Measurements from ENCODE around the gene CFAP46.
"Not testable (repeated sequence)": the region's sequence is repeated elsewhere in the genome, so short reads cannot be mapped to it uniquely, and the experiment has no call there.

Gene CFAP46

DNA sequence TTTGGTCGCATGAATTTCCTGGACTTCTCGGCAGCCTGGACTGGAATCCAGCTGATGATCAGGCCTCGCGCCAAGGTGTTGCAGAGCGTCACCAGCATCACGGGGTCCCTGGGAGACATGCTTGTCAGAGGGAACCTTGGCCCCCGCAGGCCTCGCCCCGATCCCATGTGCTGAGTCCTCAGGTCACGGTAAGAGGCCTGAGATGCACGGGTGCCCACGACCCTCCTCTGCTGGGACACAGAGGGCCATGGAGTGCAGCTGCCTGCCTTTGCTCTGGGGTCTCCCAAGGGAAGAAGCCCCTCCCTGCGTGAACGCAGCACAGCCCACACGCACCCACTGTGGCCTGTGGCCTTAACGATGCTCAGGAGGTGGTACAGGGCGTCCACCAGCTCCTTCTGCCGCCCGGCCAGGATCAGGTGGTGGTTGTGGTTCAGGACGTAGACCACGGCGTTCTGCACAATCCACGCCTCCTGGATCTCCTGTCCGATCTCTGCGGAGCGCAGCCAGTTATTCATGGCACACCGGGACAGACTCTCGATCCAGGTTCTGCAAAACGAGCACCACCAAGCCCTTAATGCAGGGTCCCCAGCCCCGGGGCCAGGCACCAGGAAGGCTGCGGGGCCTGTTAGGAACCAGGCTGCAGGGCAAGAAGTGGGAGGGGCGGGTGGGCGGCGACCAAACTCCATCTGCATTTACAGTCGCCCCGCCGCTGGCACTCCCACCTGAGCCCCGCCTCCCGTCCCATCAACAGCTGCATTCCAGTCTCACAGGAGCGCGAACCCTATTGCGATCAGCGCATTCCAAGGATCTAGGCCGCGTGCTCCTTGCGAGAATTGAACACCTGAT is 29.4 kb downstream of the CFAP46 start:
- no peak for ATAC-seq
- DNase-seq: no peak

DNA sequence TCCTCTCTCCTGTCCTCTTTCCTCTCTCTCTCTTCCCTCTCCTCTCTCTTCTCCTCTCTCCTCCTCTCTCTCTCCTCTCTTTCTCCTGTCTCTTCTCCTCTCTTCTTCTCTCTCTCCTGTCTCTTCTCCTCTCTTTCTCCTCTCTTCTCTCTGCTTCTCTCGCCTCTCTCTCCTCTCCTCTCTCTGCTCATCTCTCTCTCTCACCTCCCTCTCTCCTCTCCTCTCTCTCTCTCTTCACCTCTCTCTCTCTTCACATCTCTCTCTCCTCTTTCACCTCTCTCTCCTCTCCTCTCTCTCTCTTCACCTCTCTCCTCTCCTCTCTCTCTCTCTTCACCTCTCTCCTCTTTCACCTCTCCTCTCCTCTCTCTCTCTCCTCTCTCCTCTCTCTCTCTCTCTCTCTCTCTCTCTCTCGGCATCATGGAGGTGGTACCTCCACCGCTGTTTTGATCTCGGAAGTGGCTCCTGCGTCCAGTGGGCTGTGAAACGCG is 30.1 kb downstream of the CFAP46 start:
- DNase-seq (no peak), ATAC-seq (no peak)

GRCh38 chr10:132911786-132912097 is 30.6 kb downstream of the CFAP46 start:
- no peak for ATAC-seq
- no peak for DNase-seq

GRCh38 chr10:132910901-132911785 is 31.2 kb downstream of the CFAP46 start:
- DNase-seq (no peak), ATAC-seq (no peak)

- no peak for ATAC-seq
- DNase-seq: no peak
Observed at GRCh38 chr10:132910186-132910880, 32.0 kb downstream of the CFAP46 start.

DNA sequence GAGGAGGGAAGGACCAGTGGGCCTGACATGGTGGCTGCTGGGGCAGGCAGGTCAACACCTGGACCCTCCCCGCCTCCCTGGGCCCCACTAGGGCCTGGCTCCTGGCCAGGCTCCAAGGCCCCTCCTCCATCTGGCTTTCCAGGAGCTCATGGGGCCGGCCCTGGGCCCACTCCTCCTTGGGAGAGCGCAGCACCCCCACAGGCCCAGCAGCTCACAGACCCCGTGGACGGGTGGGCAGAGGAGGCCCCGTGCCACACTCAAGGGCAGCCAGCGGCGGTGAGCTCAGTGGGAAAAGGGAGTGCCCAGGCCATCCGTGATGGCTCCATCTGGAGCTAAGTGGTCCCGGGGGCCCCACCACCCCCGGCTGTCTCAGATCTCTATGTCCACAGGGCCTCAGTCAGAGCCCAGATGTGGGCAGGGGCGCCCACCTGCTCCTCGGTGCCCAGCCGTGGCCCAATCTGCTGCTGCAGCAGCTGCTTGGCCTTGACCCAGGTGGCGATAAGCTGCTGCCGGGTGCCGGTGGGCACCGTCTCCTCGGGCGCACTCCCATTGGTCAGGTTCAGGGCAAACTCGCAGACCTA is 32.8 kb downstream of the CFAP46 start:
- ATAC-seq (no peak), DNase-seq (no peak)

- DNase-seq: no peak
Observed at GRCh38 chr10:132908621-132909295, 33.6 kb downstream of the CFAP46 start.

DNA sequence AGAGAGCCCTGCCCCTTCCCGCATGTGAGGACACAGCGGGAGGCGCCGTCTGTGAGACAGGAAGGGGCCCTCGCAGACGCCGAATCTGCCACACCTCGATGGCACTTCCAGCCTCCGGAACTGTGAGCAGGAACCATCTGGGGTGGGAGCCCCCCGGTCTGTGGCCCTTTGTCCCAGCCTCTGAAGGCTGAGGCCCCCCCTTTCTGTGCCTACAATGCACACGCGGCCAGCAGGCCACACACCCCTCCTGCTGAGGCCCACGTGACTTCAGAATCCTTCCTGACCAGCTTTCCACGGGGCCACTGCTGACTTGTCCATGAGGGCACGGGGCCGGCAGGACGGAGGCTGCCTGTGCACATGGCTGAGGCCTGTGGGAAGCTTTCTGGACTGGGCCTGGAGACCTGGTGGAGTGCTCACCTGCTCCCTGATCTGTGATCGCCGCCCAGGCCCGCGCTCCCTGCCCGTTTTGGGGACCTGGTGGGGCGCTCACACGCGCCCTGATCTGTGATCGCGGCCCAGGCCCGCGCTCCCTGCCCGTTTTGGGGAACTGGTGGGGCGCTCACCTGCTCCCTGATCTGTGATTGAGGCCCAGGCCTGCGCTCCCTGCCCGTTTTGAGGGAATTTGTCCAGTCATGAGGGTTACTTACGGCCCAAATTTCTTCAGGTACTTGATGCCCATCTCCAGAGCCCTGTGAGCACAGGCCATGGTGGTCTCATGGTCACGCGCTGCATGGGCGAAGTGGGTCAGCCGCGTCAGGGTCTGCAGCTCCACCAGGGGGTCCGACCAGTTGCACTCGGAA is 34.3 kb downstream of the CFAP46 start:
- DNase-seq (no peak), ATAC-seq (no peak)

More at GRCh38 chr10:132908621-132909295, 33.6 kb downstream of the CFAP46 start:
- ATAC-seq: no peak

GRCh38 chr10:132906836-132907235 is 35.5 kb downstream of the CFAP46 start:
- DNase-seq (no peak), ATAC-seq (no peak)

DNA sequence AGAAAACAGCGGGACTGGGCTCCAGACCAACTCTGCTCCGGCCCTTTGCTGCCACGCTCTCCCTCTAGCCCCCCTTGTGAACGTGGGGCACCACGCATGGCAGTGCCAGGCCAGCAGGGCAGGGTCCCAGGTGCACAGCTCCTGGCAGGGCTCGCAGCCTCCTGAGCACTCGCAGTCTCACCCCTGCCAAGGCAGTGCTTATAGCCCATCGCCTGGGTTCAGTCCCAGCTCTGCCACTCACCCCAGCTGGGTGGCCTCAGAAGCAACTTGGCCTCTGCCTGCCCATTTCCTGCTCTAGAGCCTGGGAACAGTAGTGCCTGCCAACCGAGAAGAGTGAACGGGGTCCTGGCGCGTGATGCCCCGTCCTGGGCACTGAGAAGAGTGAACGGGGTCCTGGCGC is 36.3 kb downstream of the CFAP46 start:
- no peak for ATAC-seq
- no peak for DNase-seq

DNA sequence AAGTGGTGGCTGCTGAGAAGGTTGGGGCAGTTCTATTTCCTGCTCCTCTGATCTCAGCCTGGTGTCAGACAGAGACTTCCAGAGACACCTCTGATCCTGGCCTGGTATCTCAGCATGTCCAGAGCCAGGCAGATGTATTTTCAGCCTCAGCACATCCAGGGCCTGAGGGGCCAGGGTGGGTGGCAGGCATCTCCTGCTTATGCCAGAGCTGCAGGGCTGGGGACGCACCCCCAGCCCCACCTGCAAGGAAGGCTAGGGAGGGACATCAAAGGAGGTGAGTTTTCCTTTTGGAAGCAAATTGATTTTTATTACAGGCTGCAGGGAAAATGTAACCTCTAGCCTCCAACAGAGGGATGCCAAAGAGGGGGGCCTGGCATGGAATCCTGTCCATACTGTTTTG is 36.7 kb downstream of the CFAP46 start:
- DNase-seq (no peak), ATAC-seq (no peak)

DNA sequence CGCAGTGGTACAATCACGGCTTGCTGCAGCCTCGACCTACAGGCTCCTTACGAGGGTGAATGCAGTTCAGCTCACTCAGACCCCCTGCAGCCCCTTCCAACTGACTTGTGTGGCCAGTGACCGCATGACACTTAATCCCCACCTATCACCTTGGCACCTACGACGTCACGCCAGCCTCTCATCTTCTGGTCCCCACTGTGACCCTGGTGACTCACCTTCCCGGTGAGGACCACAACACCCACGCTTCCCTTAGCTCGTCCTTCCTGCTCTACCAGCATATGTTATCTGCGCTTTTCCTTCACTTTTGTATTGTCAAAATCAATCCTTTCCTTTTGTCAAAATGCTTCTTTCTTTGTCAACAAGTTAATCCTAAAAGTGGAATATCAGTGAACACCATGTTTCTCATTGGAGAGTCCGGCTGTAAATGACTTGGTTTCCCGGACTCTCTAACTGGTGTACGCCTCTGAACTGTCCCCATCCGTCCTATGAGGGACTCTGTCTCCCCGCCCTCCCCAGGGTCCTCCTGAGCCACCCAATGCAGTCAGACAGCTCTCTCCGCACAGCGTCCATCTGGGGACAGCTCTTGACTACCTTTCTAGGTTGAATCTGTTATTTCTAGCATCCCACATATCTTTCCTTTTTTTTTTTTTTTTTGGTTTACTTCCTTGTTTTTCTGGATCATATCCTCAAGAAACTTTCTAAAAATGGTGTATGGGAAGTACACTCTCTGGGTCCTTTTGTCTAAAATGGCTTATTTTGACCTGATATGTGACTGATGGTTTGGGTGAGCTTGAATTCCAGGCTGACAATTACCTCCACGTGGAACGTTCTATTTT is 37.3 kb downstream of the CFAP46 start:
- DNase-seq (peak; percentile 65), ATAC-seq (peak; percentile 71)

GRCh38 chr10:132904181-132904813 is 38.1 kb downstream of the CFAP46 start:
- ATAC-seq: peak; percentile 58
- DNase-seq: peak; percentile 66

DNA sequence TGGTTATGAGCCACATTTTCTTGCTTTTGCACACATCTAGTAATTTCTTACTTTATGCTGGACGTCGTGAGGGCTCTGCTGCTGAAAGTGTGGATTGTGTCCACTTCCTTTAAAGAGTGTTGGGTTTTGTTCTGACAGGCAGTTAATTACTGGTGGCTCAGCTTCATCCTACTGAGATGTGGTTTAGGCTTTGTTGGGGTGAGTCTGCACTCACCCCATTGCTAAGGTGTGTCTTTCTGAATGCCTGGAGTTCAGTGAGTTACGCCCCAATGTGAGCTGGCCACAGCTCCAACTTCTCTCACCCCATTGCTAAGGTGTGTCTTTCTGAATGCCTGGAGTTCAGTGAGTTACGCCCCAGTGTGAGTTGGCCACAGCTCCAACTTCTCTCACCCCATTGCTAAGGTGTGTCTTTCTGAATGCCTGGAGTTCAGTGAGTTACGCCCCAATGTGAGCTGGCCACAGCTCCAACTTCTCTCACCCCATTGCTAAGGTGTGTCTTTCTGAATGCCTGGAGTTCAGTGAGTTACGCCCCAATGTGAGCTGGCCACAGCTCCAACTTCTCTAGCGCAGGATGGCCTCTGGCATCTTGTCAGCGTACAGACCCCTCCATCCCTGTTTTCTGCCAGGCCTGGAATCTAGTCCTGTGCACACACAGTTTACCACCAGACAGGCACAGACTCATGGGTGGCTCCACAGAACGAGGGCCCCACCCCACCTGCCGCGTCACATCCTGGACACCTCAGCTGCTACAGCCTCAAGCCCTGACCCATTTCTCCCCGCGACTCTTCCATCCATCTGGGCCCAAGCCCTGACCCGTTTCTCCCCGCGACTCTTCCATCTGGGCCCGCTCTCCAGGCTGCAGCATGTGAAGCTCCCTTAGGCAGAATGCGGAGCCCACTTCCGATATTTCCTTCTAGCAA is 39.5 kb downstream of the CFAP46 start:
- ATAC-seq: not testable (repeated sequence)

GRCh38 chr10:132901351-132901750 is 41.0 kb downstream of the CFAP46 start:
- DNase-seq (no peak), ATAC-seq (no peak)

More for the DNA sequence above, 39.5 kb downstream of the CFAP46 start:
- not testable (repeated sequence) for DNase-seq

DNA sequence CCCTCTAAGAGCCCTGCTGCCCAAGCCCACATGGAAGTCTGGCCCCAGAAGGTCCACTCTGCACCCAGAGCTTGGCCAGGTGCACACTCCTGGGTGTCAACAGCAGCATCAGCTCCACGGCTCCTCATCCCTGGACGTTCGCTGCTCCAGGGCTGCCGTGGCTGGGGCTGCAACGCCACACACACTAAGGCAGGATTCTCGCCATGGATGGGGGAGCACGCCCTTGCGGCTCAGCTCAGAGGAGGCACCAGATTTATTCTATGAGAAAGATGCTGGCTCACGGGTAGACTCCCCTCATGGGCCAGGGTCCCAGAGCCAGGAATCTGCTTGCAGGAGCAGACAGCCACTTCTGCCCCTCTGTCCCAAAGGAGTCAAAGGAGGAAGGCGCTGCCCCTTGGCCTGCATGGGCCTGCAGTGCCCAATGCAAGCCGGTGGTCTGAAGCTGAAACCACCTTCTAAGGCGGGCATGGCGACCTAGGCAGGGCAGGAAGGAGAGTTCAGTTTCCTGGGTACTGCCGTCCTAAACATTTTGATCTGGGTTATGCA is 42.1 kb downstream of the CFAP46 start:
- ATAC-seq: no peak
- DNase-seq: no peak

- ATAC-seq: no peak
- no peak for DNase-seq
Observed at GRCh38 chr10:132899751-132900065, 42.7 kb downstream of the CFAP46 start.
